ENCODE data around the gene SPECC1L.
"Not testable (repeated sequence)": the region's sequence is repeated elsewhere in the genome, so short reads cannot be mapped to it uniquely, and the experiment has no call there.

Gene SPECC1L

DNA sequence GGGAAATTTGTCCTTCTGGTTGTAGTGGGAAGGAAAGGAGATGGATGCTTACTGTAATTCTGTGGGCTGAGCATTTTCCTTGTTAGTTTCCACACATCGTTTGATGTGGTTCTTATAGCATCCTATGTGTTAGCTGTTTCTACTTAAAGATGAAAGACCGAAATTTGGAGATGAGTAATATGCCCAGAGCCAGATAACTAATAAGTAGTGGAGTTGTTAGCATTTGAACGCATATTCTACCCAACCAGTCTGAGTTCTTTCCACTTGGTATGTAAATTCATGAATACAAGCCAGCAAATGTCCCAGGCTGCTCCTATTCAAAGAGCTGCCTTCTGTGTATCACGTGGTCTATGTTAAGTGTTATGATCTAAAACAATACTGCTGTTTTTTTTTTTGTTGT lies 14.6 kb downstream of the SPECC1L start:
- DNase-seq = peak in 1 of 58 donors; percentile 37

GRCh38 chr22:24287212-24287611 lies 16.6 kb downstream of the SPECC1L start:
- not testable (repeated sequence) for DNase-seq

- DNase-seq = not testable (repeated sequence)
These were observed 17.2 kb downstream of the SPECC1L start for GRCh38 chr22:24287801-24288200.

DNA sequence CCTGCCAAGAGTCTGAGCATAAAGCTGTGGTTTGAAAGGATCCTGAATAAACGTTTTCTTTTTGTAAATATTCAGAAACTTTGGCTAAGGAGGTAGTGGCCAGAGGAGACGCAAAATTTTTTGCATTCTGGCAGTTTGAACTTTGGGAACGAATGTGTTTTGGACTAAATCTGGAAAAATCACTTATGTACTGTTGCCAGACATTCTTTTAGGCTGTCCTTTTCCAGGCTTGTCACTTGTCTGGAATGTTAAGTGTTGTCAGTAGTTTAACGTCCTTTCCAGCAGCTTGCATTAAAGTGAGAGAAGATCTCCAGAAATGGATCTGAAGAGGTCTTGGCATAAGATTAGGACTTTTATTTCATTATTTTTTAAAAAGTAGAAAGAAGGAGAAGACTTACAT lies 18.5 kb downstream of the SPECC1L start:
- no peak for DNase-seq

- DNase-seq = no peak
These were observed 19.1 kb downstream of the SPECC1L start for GRCh38 chr22:24289741-24290163.

DNA sequence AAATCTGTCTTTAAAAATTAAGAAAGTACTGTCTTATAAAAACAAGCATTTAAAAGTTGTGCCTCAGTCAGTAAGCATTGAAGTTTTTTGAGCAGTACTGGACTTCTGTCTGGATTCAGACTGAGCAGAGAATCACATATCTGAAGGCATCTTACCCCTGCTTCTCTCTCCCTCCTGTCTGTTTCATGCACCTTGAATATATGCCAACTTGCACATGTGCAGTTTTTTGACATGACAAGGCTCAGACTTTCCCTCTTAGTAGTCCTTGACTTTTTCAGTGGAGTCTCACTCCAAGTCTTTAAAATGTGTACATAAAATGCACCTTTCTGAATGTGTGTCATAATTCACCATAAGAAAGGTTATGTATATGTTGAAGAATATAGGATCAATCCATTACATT lies 19.8 kb downstream of the SPECC1L start:
- no peak for DNase-seq

- DNase-seq = no peak
These were observed 21.0 kb downstream of the SPECC1L start for GRCh38 chr22:24291515-24292201.

DNA sequence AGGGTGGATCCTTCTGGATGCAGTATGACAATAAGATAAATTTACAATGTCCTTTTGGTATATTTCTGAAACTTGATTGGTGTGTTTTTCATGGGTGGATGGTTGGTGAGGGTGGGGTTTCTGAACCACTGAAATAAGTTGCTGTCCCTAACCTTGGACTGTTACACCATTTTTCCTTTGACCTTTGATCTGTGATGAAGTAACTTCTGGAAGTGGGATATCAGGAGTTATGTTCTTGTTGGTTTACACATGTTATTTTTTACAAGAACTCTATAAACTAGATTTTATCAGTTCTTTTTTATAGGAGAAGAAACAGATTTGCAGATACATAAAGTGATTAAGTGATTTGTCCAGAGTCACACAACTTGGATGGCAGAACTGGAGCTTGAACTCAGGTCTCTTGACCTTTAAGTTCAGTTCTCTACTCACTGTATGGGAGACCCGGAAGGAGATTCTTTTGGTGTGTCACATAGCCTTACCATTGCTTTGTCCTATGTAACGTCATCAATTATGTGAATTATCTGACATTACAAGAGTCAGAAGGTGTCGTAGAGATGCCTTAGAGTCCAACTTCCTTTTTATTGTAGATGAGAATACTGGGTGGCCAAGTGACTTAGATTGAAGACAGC lies 21.7 kb downstream of the SPECC1L start:
- DNase-seq = not testable (repeated sequence)

- not testable (repeated sequence) for DNase-seq
These were observed 24.3 kb downstream of the SPECC1L start for GRCh38 chr22:24294913-24295312.

- not testable (repeated sequence) for DNase-seq
These were observed 28.0 kb downstream of the SPECC1L start for GRCh38 chr22:24298497-24299155.

DNA sequence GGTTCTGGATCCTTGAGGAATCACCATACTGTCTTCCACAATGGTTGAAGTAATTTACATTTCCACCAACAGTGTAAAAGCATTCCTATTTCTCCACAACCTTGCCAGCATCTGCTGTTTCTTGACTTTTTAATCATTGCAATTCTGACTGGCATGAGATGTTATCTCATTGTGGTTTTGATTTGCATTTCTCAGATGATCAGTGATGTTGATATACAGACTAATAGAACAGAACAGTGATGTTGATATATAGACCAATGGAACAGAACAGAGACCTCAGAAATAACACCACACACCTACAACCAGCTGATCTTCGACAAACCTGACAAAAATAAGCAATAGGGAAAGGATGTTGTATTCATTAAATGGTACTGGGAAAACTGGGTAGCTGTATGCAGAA lies 29.9 kb downstream of the SPECC1L start:
- not testable (repeated sequence) for DNase-seq

GRCh38 chr22:24302591-24302990 lies 32.0 kb downstream of the SPECC1L start:
- no peak for DNase-seq

- peak in 2 of 58 donors; percentile 19 to 39 for DNase-seq
These were observed 32.4 kb downstream of the SPECC1L start for GRCh38 chr22:24303007-24303406.

GRCh38 chr22:24304062-24304675 lies 33.5 kb downstream of the SPECC1L start:
- no peak for DNase-seq

- no peak for DNase-seq
These were observed 34.6 kb downstream of the SPECC1L start for GRCh38 chr22:24305260-24305692.

DNA sequence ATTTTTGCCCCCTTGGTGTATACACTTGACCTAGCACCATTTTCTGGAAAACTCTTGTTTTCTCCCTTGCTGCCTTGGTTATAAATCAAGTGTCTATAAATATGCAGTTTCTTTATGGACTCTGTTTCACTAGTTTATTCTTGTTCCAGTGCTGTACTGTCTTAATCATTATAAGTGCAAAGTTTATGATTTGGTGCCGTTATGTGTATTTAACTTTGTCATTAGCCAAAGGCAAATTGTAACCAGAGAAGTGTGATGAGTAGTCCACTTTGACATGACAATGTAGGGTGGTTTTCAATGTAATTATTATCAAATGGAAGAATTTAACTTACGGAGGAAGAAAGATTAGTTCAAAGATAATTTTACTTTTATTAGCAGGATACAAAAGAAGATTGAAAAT lies 40.3 kb downstream of the SPECC1L start:
- no peak for DNase-seq

- no peak for DNase-seq
These were observed 44.8 kb downstream of the SPECC1L start for GRCh38 chr22:24315367-24315966.

GRCh38 chr22:24316264-24316663 lies 45.6 kb downstream of the SPECC1L start:
- not testable (repeated sequence) for DNase-seq

DNA sequence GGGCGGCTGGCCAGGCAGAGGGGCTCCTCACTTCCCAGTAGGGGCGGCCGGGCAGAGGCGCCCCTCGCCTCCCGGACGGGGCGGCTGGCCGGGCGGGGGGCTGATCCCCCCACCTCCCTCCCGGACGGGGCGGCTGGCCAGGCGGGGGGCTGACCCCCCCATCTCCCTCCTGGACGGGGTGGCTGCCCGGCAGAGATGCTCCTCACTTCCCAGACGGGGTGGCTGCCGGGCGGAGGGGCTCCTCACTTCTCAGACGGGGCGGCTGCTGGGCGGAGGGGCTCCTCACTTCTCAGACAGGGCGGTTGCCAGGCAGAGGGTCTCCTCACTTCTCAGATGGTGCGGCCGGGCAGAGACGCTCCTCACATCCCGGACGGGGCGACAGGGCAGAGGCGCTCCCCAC lies 46.9 kb downstream of the SPECC1L start:
- not testable (repeated sequence) for DNase-seq

DNA sequence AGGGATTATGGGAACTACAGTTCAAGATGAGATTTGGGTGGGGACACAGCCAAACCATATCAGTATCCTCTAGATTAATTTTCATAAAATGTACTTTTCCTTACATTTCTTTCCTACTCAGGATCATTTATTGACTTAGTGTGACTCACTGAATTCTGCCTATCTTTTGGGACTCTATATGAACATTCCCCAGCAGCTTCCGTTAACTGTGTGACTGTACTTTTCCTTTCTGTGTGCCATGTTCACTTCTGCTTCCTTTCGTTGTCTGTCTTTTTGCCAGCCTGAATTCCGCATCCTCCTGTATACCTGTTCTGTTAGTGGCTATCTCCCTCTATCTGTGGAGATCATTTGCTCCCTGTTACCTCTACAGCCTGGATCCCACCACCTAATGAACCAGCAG lies 48.8 kb downstream of the SPECC1L start:
- DNase-seq = no peak

DNA sequence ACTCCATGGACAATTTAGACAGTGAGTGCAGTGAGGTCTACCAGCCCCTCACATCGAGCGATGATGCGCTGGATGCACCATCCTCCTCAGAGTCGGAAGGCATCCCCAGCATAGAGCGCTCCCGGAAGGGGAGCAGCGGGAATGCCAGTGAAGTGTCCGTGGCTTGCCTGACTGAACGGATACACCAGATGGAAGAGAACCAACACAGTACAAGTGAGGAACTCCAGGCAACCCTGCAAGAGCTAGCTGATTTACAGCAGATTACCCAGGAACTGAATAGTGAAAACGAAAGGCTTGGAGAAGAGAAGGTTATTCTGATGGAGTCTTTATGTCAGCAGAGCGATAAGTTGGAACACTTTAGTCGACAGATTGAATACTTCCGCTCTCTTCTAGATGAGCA lies 51.4 kb downstream of the SPECC1L start:
- no peak for DNase-seq

DNA sequence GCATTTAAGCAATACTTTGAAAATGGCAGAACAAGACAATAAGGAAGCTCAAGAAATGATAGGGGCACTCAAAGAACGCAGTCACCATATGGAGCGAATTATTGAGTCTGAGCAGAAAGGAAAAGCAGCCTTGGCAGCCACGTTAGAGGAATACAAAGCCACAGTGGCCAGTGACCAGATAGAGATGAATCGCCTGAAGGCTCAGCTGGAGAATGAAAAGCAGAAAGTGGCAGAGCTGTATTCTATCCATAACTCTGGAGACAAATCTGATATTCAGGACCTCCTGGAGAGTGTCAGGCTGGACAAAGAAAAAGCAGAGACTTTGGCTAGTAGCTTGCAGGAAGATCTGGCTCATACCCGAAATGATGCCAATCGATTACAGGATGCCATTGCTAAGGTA lies 51.9 kb downstream of the SPECC1L start:
- no peak for DNase-seq
